PC-9 (cell line): ENCODE measurements around the gene PDGFD. TPM values are rescaled to one million over a fixed set of nuclear protein-coding genes. Genes with fewer than 3 reads are reported as not detected.

Source experiments
- BruUV-seq: library from RNA; stranded (reverse); fragments of 400-500 nt; replicated peaks from 2 replicates; lab custom pipeline; 2021; lab: Mats Ljungman, UMichigan
- CTCF ChIA-PET: fragments of 300-600 bp; sonication (Branson Sonifier 250); formaldehyde crosslinking; loops from one replicate; lab custom pipeline; 2022; ENCODE audit warnings: antibody characterized with exemption; lab: Charles Lee
- POLR2A ChIA-PET: fragments of 300-600 bp; sonication (Branson Sonifier 250); formaldehyde crosslinking; loops from one replicate; lab custom pipeline; 2022; ENCODE audit warnings: antibody characterized with exemption; ENCODE audit not compliant: unreplicated experiment; lab: Charles Lee
- DNase-seq, 2 experiments: peaks; one replicate each; pipeline versions ENCODE4 v3.0.0 to v3.0.0-alpha.2; 2015 to 2022; ENCODE audit warnings: mixed read lengths in 1 of 2
- H2AFZ ChIP-seq: fragments of 200-600 bp; sonication (generic); 2 replicates; pipeline ENCODE4 v1.8.1; 2017; ENCODE audit warnings: antibody characterized with exemption
- H3F3A ChIP-seq: fragments of 200-600 bp; sonication (generic); 2 replicates; pipeline ENCODE4 v1.8.1; 2017; ENCODE audit warnings: antibody characterized with exemption, mild to moderate bottlenecking, low read depth; ENCODE audit not compliant: insufficient read depth
- H3K27ac ChIP-seq: fragments of 200-600 bp; sonication (generic); 2 replicates; pipeline ENCODE4 v1.6.1; 2016; ENCODE audit warnings: mixed run types
- H3K27me3 ChIP-seq: fragments of 200-600 bp; sonication (generic); 2 replicates; pipeline ENCODE4 v1.6.1; 2016; ENCODE audit warnings: low read depth, mixed run types; ENCODE audit not compliant: insufficient read depth
- H3K36me3 ChIP-seq: fragments of 200-600 bp; sonication (generic); 2 replicates; pipeline ENCODE4 v1.6.1; 2016; ENCODE audit warnings: low read depth, mixed run types
- H3K4me1 ChIP-seq: fragments of 200-600 bp; sonication (generic); replicated peaks from 2 replicates; pipeline ENCODE4 v1.6.1; 2016; ENCODE audit warnings: mixed run types; ENCODE audit not compliant: insufficient read depth
- H3K4me2 ChIP-seq: fragments of 200-600 bp; sonication (generic); 2 replicates; pipeline ENCODE4 v1.6.1; 2017; ENCODE audit warnings: mixed run types
- H3K4me3 ChIP-seq: fragments of 200-600 bp; sonication (generic); 2 replicates; pipeline ENCODE4 v1.6.1; 2016; ENCODE audit warnings: mixed run types
- H3K79me2 ChIP-seq: fragments of 200-600 bp; sonication (generic); 2 replicates; pipeline ENCODE4 v1.6.1; 2017; ENCODE audit warnings: low read depth, mixed run types
- H3K9me2 ChIP-seq: fragments of 200-600 bp; sonication (generic); 2 replicates; pipeline ENCODE4 v1.8.1; 2017; ENCODE audit warnings: mild to moderate bottlenecking; ENCODE audit not compliant: insufficient read depth
- H3K9me3 ChIP-seq: fragments of 200-600 bp; sonication (generic); 2 replicates; pipeline ENCODE4 v1.8.1; 2016; ENCODE audit warnings: low read depth; ENCODE audit not compliant: insufficient read depth
- H4K20me1 ChIP-seq: fragments of 200-600 bp; sonication (generic); 2 replicates; pipeline ENCODE4 v1.8.1; 2017; ENCODE audit not compliant: insufficient read depth
- CTCF ChIP-seq: fragments of 200-600 bp; sonication (generic); conservative IDR thresholded peaks from 2 replicates; pipeline ENCODE4 v1.6.1; 2017; ENCODE audit warnings: mixed run types, antibody characterized with exemption, mild to moderate bottlenecking, moderate library complexity
- EZH2 ChIP-seq: fragments of 200-600 bp; sonication (generic); IDR thresholded peaks from 2 replicates; pipeline ENCODE4 v1.8.0; 2017; ENCODE audit warnings: antibody characterized with exemption, low read depth
- intact Hi-C: fragments of 100-400 bp; cut with micrococcal nuclease; formaldehyde crosslinking; loops from one replicate; pipeline ENCODE4 v1.10.0; 2022; ENCODE audit not compliant: unreplicated experiment
- total RNA-seq: library from RNA; stranded (reverse); gene quantifications from 2 replicates; pipeline ENCODE4 v1.2.3, GENCODE V29; 2021

PDGFD gene
- total RNA-seq, 1 experiment from 2014 or later = 6.1 TPM

GRCh38 chr11:104154296-104154695 is 9.7 kb downstream of the PDGFD start:
- Histone ChIP-seq H3K4me2 (no peak overlapping the region), H3K9me2 (no peaks in the 10 kb centered on the region), H4K20me1 (no peaks in the 10 kb centered on the region), H3K4me3 (no peak overlapping the region), H3K79me2 (no peaks in the 10 kb centered on the region), H2AFZ (no peak overlapping the region), H3K27me3 (no peaks in the 10 kb centered on the region), H3K27ac (no peak overlapping the region), H3K36me3 (no peaks in the 10 kb centered on the region), H3K4me1 (no peaks in the 10 kb centered on the region), H3K9me3 (no peaks in the 10 kb centered on the region), H3F3A (no peaks in the 10 kb centered on the region)
- TF ChIP-seq EZH2 (no peak), CTCF (no peak)
- ChIA-PET CTCF (no interaction called here), POLR2A (no interaction called here)
- BruUV-seq = no TSS peak
- DNase-seq = no peak
- intact Hi-C loops = no loop called here

- no peaks in the 10 kb centered on the region for H3K9me3 ChIP-seq
- TF ChIP-seq EZH2 (no peak), CTCF (no peak)
- H3K9me2 ChIP-seq = no peaks in the 10 kb centered on the region
- CTCF ChIA-PET = no interaction called here
- no peak overlapping the region for H2AFZ ChIP-seq
- no peak overlapping the region for H3K4me2 ChIP-seq
- DNase-seq = no peak
- POLR2A ChIA-PET = interaction anchor here (0.6 kb wide), 1 partner anchor 865 kb away, joined by 3 read pairs; no protein-coding TSS in a partner anchor
- no peaks in the 10 kb centered on the region for H3K4me1 ChIP-seq
- no peak overlapping the region for H3K4me3 ChIP-seq
- H3F3A ChIP-seq = no peaks in the 10 kb centered on the region
- no peaks in the 10 kb centered on the region for H3K79me2 ChIP-seq
- no peaks in the 10 kb centered on the region for H3K36me3 ChIP-seq
- no TSS peak for BruUV-seq
- no peaks in the 10 kb centered on the region for H3K27me3 ChIP-seq
- intact Hi-C loops = no loop called here
- H3K27ac ChIP-seq = no peak overlapping the region
- no peaks in the 10 kb centered on the region for H4K20me1 ChIP-seq
Measured at GRCh38 chr11:104152941-104153505, 10.9 kb downstream of the PDGFD start.

- POLR2A ChIA-PET = no interaction called here
- Histone ChIP-seq H3K36me3 (no peaks in the 10 kb centered on the region), H3K27me3 (no peaks in the 10 kb centered on the region), H3K9me2 (no peaks in the 10 kb centered on the region), H3K27ac (no peak overlapping the region), H4K20me1 (no peaks in the 10 kb centered on the region), H2AFZ (no peak overlapping the region), H3K79me2 (no peaks in the 10 kb centered on the region), H3K4me2 (no peak overlapping the region), H3K4me1 (no peaks in the 10 kb centered on the region), H3F3A (no peaks in the 10 kb centered on the region), H3K4me3 (no peak overlapping the region), H3K9me3 (no peaks in the 10 kb centered on the region)
- DNase-seq = no peak
- CTCF ChIA-PET = no interaction called here
- intact Hi-C loops = no loop called here
- BruUV-seq = no TSS peak
- TF ChIP-seq EZH2 (no peak), CTCF (peak; percentile 59)
Measured at GRCh38 chr11:104151404-104152204, 12.3 kb downstream of the PDGFD start.
